IPS-NIHi7 (cell line): ENCODE measurements around the gene SERPINA9.
"Not testable (repeated sequence)": the region's sequence is repeated elsewhere in the genome, so short reads cannot be mapped to it uniquely, and the experiment has no call there.

Experiments used
- DNase-seq: peaks from one replicate; pipeline ENCODE4 v3.0.0; 2012; ENCODE audit warnings: mixed read lengths; ENCODE audit errors: extremely low spot score

Gene SERPINA9, protein sequence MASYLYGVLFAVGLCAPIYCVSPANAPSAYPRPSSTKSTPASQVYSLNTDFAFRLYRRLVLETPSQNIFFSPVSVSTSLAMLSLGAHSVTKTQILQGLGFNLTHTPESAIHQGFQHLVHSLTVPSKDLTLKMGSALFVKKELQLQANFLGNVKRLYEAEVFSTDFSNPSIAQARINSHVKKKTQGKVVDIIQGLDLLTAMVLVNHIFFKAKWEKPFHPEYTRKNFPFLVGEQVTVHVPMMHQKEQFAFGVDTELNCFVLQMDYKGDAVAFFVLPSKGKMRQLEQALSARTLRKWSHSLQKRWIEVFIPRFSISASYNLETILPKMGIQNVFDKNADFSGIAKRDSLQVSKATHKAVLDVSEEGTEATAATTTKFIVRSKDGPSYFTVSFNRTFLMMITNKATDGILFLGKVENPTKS

DNA sequence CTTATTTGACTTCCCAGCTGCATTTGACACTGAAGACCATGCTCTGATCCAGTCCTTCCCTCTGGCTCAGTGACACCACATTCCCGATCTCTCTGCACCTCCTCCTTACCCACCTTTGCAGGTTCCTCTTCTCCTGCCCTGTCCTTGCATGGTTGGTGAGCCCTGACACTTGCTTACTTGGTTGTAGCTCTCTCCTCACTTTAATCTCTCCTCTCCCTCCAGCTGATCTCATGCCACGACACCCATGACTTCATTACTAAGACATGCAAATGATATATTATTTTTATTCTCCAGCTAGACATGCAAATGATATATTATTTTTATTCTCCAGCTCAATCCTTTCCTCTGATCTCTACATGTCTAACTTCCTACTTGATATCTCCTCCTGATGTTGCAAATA lies at the start of gene SERPINA9:
SERPINA9 (minus strand) TSS at position 175 of the 400 bp plus-strand sequence. CDS start 6,357 bp downstream, outside the sequence.
- no peak for DNase-seq

DNA sequence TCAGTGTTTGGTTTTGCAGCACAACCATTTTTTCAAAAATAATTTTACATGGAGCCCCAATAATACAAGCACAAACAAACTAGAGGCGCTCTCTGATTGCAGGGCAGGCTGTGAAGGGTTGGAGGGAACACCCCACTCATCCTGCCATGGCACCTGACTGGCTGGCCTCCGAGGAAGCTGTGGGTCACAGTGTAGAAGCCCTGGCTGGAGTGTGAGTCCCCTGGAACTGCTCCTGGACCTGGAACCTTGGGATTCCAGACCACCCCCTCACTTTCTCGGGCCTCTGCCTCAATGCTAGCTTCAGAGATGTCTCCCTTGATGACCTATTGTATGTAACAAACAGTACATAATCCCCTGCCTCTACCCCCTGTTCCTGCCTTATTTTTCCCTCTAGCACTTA lies 48.1 kb upstream of the SERPINA9 start:
- DNase-seq, result no peak

DNA sequence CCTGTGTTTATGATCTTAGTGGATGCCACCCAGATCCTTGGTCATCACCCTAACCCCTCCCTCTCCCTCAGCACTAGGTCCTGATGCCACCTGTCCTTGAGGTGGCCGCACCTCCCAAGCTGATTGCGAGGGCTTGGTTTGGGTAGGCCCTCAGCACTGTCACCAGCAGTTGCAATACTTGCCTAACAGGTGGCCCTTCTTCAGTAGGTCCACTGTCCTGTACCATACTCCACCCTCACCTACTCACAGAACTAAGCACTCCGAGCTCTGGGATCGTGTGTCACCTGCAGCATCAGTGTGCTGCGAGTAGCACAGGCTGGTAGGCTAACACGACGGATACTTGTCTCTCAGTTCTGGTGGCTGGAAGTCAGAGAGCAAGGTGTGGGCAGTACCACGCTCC lies 47.3 kb upstream of the SERPINA9 start:
- DNase-seq, result no peak

DNA sequence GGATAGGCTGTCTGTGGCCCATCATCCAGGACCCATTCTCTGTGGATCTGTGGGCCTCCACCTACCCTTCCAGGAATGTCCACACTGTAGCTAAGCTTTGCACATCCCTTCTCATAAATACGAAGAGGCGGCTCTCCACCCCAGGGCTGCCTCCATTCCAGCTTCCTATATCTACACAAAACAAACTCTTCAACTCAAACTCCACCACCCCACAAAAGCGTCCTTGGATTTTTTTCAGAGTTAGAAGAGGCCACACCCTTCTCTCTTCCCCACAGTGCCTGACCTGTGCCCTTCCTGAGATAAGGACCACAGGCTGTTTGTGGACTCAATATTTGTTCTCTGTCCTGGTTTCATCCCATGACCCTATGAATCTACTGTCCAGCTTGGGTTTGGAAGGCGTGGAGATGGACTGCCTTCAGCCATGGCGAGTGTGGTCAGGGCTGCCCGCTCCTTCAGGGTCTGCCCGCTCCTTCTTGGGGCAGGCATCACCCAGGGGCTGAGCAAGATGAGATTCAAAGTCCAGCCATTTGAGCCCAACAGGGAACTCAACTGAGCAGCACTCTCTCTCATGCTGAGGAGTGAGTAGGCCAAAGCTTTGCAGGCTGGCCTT lies 46.2 kb upstream of the SERPINA9 start:
- no peak for DNase-seq

DNA sequence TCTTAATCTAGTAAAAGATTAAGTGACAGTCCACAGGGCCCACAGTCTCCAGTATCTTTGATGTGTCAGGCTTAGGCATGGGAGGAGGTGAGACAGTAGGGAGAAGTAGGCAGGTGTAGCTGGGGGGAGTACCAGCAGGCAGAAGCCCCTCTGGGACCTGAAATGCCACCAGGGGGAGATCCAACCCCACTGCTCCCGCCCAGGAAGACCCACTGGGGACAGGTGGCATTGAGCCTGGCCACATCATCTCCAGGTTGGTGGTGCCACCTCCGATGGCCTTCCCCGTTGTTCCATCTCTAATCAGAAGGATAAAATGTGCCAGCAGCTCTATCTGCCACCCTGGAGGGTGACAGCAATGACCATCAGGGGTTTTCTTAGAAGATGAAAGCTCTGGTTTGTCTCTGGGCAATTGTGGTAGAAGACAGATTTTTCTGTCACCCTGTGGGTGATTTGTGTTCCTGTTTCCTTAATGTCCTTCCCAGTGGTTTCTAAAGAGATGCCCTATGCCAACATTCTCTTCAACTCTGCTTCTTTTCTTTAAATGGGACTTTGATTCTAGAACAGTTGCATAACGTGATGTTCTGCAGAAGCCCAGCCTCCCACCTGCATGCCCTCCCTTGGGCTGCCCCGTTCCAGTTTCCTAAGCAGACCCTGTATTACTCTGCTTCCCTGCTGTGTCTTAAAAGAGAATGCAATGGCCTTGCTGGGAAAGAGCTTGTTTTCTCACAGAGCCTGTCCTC lies 45.5 kb upstream of the SERPINA9 start:
- no peak for DNase-seq

DNA sequence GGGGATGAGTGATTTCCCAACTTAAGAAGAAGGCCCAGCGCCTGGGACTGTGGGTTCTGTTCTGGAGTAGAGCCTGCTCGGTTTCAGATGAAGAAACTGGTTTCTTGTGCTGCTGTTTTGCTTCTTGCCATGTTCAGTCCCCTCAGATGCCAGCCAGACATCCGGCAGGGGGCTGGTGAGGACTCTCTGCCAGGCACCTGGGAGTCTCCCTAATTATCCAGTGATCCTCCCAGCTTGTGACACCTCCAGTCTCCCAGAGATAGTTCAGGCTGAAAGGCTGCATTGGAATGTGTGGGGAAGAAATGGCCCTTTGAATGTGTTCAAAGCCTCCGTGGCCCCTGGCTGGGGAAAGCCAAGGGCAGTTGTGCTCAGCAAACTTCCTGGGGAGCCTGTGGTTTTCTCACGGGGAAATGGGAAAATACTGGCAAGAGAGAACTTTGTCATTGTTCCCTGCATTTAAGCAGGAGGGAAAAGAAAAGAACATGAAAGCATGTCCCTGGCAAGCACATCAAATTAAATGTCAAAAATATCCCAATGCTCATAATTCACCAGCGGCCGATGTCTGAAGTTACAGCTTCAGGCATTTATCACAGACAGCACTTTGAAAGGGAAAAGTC lies 41.8 kb upstream of the SERPINA9 start:
- peak; percentile 37 for DNase-seq

DNA sequence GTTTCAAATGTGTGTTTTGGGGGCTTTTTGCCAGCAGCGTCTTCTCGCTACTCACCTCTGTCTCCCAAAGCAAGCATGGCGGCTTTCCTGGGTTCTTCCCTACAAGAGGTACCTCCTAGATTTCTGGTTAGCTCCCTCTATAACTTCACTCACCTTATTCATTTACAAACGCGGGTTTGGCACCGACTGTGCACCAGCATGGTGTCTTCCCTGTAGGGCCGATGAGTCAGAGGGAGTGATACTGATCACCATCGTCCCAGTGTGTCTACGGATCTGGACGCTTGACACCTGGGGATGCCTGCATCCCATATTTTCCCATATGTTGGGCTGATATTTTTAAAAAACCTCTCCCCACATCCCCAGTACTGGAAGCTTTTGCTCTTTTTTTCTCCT lies 41.2 kb upstream of the SERPINA9 start:
- DNase-seq, result no peak

DNA sequence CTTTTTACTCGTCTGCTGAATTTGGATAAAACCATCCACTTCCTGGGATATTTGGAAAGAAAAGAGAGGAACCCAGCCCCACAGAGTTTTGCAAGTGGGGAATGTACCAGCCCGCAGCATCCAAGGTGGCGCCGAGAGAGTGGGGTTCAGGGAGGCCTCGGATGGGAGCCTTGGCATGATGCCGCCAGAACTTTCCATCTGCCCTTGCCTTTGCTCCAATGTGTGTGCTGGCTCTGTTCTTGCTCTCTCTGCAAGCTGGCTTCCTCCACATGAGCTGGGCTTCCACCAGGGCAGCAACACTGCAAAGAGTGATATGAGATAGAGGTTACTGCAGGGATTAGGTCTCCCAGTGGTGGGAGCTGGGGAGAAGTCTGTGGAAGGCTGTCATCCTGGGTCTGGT lies 39.9 kb upstream of the SERPINA9 start:
- DNase-seq, result no peak

DNA sequence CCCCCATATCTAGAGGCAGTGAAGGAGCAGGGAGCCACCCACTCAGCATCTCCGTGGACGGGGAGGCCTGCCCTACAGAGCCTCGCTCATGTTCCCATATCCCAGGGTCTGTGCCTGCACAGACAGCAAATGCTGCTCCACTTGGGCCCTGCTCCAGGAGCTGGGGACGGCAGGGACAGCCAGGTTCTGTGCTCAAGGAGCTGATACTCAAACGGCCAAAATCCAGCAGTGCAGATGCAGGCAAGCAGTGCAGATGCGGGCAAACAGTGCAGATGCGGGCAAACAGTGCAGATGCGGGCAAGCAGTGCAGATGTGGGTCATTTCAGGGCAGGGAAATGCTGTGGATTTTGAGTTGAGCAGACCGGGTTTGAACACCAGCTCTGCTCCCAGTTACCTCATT lies 39.4 kb upstream of the SERPINA9 start:
- no peak for DNase-seq

DNA sequence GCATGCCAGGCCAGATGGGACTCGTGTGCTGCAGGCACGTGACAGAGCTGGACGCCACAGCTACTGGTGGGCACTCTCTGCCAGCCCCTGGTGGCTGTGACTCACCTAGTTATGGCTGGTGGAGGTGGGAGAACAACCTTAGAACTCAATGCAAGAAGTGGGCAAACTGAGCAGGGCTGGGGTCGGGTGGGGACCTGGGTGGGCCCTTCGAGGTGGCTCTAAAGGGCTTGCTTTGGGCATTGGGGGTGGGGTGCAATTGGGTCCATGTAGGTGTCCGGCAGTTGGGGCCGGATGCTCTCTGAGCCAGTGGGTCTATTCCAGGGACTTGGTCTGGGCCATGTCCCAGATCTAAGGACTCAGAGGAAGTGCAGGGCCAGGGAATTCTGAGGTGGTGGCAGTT lies 38.4 kb upstream of the SERPINA9 start:
- no peak for DNase-seq

DNA sequence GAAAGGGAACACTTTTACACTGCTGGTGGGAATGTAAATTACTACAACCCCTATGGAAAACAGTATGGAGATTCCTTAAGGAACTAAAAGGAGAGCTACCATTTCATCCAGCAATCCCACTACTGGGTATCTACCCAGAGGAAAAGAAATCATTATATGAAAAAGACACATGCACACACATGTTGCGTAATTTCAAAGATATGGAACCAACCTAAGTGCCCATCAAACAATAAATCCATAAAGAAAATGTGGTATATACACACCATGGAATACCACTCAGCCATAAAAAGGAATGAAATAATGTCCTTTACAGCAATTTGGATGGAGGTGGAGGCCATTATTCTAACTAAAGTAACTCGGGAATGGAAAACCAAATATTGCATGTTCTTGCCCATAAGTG lies 34.5 kb upstream of the SERPINA9 start:
- not testable (repeated sequence) for DNase-seq

DNA sequence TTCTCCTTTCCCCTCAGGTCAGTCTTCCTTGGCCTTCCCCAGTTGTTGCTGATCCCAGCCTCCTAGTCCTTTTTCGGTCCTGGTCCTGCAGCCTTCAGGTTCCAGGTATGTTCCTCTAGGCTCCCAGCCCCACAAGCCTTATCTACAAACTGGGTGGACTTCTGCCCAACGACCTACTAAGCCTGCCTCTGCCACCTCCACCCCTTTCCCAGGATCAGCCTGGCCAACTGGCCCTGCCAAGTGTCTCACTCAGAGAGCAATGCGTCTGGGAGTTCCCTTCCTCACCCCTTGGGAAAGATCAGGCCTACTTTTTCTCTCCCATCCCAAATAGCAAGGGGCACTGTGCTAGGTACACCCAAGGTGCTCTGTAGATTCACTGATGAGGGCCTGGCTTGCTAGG lies 33.4 kb upstream of the SERPINA9 start, which contains the start of gene SERPINA12:
SERPINA12 (minus strand) TSS at position 114 of the 400 bp plus-strand sequence. CDS start 11,072 bp downstream, outside the sequence.
- DNase-seq, result no peak

DNA sequence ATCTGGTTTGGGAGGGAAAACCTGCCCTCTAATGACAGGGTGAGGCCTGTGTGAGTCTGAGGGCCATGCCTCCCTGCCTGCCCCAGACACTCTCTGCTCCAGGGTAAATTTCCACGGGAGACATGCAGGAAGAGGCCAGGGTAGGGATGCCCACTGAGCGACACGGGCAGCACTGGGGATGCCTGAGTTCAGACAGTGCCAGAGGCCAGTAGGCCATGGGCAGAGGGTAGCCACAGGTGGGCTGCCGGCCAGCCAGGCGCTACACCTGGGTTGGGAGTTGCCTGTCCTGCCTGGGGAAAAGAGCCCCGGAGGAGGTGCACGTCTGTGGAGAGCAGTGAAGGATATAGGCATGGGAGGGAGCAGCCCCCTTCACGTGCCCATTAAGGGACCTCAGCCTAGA lies 29.6 kb upstream of the SERPINA9 start:
- no peak for DNase-seq

DNA sequence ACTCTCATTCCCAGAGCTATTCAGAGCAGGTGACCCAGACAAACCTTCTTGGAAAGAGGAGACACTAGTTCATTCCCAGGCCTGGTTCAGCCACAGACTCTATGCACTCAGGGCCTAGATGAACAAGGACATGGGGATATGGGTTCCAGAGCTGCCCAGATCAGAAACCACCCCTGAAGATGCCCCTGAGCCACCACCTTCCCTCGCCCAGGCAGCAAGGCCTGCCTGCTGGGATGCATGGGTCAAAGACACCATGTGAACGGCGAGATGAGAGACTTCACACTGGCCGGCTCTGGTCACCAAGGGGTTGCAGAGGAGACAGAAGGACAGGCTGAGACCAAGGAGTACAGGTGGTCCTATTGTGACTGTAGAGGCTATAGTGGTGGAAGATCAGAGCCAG lies 29.2 kb upstream of the SERPINA9 start:
- DNase-seq, result no peak

DNA sequence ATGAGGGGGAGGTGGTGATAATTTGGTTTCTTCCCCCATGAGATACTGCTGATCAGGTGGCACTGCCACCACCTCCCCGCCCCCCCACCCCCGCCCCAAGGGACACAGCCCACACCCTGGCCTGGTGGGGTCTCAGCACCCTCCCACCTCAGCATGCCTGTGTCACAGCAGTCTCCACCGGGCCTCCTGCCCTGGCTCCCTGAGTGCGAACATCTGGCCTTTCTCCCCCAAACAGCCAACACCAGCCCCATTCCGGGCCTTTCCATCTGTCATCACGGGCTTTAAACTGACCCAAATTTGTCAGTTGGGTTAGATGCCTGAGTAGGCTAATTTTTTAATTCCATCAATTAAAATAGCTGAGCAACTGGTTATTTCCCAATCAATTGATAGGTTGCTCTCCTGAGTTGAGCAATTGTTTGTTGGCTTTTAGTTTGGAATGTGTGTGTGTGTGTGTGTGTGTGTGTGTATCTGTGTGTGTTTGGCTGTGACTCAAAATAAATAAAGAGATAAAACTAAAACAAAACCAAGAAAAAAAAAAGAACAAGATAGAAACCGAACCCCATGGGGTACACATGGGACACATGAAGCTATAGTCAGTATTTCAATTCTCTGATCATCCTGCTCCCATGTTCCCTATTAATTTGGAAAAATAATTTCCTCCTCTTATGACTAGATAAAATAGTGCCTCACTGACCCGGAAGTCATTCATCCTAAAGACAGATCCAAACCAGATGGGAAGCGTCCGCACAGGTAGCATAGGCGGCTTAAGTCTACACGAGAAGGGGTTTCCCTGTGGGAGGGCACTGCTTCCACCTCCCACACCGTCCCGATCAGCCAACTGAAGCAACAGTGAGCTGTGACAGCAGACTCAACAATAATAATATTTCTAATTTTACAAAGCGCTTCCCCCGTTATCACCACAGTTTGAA lies 25.9 kb upstream of the SERPINA9 start:
- DNase-seq, result no peak

DNA sequence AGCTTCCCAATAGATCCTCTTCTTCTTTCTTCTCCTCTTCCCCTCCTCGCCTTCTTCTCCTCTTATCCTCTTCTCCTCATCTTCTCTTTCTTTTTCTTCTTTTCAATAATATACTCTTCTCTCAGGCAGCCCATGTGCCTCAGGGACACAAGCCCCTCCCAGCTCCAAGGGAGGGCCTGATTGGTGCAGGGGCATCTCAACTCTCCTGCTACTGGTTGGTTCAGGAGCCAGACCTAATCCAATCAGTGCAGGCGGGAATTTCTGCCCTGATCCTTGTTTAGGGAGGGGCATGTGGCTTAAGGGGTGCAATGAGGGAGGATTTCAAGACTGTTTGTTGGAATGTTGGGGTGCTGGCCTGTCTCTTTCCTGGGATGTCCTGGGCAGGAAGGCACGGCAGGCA lies 24.3 kb upstream of the SERPINA9 start:
- DNase-seq, result peak; percentile 28

DNA sequence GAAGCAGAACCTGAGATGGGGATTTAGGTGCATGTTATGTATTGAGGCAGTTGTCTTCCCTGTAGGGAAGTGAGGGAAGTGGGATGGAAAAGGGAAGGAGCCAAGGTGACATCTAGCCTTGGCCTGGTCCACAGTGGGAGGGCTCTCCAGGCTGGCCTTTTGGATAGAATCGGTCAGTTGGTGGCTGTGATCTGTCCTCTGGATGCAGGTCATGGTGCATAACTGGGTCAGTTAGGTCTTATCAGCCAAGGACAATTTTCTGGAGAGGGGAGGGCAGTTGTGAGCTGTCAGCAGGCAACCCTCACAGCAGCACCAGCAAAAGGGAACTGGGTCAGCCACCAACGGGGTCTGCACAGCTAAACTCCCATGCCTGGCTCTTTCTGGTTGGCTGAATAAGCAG lies 23.7 kb upstream of the SERPINA9 start:
- no peak for DNase-seq

DNA sequence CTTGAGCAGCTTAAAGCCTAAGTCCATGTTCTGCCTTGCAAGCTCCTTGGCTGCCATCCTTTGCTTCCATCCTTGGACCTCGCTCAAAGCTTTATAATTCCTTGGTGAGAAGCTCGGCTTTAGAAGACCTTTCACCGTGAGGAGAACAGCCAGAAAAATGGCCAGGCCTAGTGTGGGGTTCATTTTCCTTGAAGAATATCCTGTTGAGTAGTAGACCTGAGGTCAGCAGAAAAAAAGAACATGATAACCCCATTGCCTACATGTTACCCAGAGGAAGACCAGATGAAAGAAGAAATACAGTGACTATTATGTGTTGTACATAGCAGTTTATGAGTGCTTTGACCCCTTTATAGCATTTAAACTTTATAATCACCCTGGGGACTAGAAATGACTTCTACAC lies 22.2 kb upstream of the SERPINA9 start:
- DNase-seq, result no peak

DNA sequence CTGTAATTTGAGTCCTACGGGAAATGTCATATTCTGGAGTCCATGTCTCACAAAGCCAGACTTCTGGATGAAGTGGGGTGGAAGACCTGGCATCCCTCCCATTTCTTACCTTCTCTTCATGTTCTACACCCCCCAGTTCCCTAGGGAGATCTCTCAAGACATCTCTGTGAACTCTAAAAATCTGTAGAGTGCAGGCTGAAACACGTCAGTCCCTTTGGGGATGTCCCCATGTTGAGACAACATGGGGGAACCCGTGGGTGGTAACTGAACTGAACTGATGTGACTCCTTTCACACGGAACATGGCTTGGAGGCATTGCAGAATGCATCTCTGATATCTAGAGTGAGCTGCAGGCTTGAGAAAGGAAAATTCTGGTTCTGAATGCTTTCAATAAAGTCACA lies 18.1 kb upstream of the SERPINA9 start:
- no peak for DNase-seq

DNA sequence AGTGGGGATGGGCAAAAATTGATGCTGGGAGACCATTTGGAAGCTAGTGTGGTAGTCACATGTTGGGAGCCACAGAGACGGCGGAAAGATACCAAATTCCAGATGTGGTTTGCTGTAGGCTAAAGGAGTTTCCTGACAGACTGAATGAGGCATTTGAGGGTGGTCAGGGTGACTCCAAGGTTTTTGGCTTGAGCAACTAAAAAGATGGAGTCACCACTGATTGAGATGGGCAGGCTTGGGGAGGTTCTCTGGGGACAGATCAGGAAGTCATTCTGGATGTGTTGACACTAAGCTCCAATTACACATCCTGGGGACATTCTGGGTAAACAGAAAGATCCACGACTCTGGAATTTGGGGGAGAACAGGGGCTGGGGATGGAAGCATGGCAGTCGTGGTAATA lies 15.5 kb upstream of the SERPINA9 start:
- no peak for DNase-seq

DNA sequence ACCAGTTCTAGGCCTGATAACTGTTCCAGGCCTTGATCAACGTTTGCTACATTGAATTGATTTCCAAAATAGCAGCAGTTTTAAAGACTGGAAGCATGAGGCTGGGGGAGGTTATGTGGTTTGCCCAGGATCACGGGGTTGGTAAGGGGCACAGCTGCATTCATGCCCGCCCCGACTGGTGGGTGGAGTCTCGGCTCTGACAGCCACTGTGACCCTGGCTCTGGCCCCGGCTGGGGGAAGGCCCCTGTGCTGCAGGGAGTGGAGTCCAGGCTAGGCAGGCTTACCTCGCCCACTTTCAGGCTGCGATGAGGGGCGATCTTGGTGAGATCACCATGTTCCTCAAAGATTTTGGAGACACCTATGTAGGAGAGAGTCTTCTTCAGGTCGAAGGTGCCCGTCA lies 13.3 kb upstream of the SERPINA9 start:
- DNase-seq, result no peak
